ENCODE data around the gene ISOC1.

The ISOC1 gene

DNA sequence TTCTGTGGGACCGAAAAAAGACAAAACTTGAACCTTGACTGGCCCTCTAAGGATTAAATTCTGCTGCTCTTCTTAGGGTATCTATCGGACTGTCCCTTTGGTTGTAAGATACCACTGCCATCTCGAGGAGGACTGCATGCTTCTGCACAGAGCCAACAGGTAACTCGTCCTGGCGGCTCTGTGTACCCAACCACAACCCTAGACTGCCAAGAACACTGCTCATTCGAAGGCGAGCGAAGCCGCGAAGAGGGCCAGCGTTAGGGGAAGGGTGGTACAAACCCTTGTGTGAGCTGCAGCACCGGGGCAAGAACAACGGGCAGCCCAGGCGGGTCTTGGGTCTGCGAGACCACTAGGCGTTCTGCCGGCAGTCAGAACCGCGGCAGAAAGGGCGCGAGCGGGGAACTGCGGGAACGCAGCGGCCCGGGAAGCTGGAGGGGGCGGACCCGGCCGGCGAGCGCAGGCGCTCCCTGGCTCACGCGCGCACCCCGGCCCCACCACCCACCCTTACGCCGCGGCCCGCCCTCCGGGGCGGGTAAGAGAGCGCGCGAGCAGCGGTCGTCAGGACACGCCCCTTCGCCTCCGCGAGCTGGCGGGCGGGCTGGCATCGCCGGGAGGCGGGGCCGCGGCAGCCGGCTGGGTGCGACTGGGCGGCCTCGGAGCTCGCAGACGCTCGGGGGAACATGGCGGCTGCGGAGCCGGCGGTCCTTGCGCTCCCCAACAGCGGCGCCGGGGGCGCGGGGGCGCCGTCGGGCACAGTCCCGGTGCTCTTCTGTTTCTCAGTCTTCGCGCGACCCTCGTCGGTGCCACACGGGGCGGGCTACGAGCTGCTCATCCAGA, at the start of gene ISOC1:
TSS of gene ISOC1 (plus strand) at position 663 of the 837 bp plus-strand sequence. CDS start at position 681, 18 bp downstream.
- peak; percentile 25 to 94 (median 82) for DNase-seq

DNA sequence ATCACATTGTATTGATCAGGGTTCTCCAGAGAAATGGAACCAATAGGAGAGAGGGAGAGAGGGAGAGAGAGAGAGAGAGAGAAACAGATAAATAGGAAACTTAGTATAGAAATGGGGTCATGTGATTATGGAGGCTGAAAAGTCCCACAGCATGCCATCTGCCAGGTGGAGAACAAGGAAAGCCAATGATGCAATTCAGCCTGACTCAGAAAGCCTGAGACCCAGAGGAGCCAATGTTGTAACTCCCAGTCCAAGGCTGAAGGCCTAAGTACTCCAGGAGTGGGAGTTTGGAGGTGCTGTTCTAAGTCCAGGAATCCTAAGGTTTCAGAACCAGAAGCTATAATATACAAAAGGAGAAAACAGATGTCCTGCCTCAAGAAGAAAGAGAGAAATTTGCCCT, 48.4 kb upstream of the ISOC1 start:
- no peak for DNase-seq

DNA sequence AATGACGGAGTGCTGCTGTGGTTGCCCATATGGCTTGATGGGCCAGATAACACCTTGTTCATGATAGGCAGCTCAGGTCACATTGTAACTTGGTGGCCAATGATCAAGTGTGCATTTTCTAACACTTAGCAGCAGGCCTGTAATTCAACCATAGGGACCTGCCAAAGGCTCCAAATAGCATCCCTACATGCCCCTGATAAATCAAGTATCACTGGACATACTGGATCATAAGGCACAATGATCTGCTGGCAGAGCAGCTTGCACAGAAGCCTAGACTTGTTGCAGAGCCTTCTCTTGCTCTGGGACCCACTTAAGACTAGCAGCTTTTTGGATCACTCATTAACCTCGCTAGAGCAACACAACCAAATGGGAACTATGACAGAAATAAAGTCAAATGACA, 46.0 kb upstream of the ISOC1 start:
- DNase-seq, result no peak

DNA sequence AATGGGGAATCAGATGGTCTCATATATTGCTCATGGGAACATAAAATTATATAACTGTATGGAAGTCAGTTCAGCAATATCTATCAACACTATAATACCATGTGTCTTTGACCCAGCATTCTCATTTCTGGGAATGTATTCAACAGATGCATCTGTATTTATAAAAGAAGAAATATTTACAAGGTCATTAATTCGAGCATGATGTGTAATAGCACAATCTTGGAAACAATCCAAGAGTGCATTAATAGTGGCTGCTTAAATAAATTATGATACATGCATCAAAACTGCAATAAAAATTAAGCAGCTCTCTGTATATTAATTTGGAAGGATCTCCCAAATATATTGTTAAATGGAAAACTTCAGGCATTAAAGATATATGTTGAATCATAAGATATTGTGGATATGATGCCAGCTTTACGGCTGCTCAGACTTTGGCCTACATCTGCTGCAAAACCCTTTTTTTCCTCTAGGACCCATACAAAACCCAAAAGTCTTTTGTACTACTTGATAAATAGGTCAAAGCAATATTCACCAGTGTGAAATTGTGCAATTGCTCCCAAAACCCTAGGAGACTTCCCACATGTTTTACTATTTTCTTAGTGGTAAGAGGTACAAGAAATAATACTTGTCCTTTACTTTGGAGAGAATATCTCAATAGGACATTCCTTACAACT, 45.3 kb upstream of the ISOC1 start:
- no peak for DNase-seq

DNA sequence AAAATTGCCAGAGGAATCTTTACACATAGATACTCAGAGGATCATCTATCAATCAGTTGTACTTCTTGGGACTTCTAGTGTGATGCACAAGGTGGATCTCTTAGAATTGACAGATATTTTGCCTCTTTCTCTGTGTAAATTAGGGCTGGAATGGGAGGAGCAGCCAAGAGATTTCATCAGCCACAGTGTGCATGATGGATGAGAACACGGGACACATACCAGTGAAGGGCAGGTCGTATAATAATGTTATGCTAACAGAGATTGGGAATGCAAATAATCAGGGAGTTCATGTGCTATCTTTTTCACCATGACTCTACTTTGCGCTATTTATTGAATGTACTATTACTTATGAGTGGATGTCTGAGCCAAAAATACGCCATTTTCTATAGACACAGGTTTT, 43.3 kb upstream of the ISOC1 start:
- DNase-seq, result no peak

DNA sequence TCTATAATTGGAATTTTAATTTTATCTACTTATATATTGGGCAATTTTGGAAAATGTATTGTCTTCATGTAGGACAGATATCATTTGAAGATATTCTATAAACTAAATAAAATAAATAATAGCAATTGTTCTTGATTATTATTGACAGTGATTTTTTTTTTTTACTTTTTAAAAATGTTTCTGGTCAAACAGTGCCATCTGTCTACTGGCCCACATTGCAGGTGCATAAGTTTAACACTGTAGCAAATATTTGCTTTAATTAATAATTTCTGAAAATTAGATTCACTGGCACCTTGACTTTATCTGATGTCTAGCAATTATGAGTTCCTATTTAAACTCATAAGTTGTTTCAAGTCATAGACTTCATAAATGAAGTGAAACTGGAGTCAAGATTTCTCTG, 41.1 kb upstream of the ISOC1 start:
- no peak for DNase-seq

DNA sequence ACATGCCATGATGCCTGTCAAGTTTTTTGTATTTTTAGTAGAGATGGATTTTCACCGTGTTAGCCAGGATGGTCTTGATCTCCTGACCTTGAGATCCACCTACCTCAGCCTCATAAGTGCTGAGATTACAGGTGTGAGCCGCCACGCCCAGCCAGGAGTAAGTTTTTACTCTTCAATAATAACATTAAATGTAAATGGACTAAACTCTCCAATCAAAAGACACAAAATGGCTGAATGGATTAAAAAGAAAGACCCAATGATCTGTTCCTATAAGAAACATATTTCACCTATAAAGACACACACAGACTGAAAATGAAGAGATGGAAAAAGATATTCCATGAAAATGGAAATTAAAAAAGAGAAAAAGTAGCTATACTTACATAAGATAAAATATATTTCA, 37.2 kb upstream of the ISOC1 start:
- DNase-seq, result no peak

DNA sequence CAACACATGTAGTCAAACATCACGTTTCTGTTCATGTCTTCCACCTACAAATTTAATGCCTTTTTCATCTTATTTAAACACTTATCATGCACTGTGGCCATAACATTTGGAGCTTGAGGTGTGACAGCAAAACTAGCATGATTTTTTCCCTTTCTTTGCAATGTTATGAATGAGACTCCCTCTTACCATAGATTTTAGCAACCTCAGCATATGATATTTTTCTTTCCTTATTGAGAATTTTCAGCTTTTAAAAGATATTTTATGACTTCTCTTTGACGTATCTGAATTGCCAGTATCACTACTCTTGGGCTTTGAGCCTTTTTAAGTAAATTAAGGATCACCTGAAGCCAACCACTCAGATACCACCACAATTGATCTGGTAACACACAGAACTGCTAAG, 32.7 kb upstream of the ISOC1 start:
- DNase-seq, result no peak

DNA sequence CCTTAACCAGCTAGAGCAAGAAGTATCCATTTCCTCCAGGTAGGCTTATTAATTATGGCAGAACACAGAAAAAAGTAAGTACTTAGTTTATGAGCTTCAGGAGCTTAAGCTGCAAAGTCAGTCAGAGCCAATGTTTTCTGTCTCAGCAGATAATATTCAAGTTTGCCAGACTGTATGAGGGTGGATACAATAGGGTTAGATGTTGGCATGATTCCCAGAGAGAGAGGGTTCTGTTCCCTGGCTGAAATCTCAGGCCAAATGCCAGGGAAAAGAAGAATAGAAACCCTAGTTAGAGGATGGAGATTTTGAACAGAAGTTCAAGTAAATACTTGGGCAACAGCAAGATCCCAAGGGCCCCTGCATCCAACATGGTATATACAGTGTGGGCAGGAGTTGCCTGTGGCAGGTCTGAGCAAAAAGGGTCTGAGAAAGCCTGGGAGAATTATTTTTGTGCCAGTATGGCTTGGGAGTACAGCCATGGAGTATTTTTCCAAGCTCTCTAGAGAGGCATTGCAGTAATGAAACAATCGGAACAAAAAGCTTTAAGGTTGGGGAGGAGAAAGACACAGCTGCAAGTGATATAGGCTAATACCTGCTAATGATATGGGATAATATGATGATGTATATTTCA, 31.0 kb upstream of the ISOC1 start:
- peak in 16 of 56 donors; percentile 1 to 20 (median 5) for DNase-seq

DNA sequence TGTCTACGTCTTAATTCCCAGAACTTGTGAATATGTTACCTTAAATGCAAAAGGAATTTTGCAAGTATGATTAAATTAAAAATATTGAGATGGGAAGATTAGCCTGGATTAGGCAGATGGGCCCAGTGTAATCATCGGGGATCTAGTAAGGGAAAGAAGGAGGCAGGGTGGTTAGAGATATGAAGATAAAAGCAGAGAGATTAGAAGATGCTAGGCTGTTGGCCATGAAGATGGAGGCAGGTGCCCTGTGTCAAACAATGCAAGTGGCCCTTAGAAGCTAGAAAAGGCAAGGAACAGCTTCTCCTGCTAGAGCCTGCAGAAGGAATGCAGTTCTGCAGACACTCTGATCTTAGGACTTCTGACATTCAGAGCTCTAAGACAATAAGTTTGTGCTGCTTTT, 28.8 kb upstream of the ISOC1 start:
- no peak for DNase-seq

DNA sequence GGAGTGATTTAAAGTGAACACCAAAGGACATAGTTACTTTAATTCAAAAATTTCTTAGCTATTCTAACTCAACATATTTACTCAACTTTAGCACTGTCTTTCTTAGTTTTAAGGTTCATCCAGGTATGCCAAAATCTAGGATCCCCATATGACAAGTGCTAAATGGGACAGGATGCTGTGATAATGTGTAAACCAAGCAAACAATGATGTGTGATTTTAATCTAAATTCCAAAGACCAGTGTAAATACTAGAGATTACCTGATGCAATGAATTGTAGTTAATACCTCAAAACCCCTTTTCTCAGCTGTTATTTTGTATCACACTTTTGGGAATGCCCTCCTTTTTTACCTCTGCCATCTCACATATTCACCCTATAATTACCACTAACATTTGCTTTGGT, 26.8 kb upstream of the ISOC1 start:
- DNase-seq, result no peak

DNA sequence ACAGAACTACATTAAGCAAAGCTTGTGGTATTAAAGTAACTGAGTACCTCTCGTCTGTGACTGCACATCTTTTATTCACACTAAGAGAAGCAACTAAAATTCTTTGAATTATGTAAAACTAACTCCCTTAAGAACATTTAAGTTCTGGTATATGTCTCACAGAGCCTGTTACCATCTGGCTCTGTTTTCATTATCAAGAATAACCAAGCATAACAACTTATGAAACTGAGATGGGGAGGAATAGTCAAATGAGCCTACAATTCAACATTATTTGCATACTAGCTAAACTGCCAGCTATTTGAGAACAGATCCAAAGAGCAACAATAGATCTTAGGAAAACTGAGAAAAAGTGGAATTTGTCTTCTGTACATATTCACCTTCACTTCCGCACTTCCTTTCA, 25.3 kb upstream of the ISOC1 start:
- DNase-seq, result no peak

DNA sequence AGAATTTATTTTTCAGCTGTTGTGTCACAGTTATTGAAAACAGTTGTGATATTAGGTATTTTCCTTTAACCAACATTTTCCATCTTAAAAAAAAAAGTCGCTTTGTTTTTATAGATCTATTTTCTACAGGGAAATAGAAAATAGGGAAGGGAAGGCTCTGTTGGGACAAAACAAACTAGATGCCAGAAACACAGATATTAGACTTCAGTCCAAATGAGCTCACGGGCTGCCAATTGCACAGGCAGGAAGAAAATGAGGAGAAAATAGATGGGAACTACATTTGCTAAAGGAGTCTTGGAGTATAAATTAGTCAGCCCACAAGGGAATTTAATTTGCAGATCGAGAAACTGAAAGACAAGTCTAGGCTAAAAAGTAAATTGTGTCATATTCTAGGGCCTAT, 21.4 kb upstream of the ISOC1 start:
- peak in 1 of 56 donors; percentile 3 for DNase-seq

DNA sequence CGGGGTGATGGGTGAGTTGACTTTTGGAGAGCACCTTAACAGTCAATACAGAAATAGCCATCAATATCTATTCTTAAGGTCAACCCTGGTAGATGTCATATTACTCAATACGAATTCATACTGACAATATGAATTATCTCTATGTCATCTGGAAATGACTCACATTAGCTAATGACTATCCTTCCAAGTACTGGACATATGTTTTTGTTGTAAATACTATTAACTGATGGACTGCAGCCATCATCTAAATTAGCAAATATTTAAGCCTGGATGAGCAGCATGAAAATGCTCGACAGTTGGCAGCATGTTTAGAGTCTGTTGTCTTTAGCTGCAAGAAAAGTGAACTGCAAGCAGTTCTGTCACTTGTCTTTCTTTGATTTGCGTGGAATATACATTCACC, 19.6 kb upstream of the ISOC1 start:
- no peak for DNase-seq

DNA sequence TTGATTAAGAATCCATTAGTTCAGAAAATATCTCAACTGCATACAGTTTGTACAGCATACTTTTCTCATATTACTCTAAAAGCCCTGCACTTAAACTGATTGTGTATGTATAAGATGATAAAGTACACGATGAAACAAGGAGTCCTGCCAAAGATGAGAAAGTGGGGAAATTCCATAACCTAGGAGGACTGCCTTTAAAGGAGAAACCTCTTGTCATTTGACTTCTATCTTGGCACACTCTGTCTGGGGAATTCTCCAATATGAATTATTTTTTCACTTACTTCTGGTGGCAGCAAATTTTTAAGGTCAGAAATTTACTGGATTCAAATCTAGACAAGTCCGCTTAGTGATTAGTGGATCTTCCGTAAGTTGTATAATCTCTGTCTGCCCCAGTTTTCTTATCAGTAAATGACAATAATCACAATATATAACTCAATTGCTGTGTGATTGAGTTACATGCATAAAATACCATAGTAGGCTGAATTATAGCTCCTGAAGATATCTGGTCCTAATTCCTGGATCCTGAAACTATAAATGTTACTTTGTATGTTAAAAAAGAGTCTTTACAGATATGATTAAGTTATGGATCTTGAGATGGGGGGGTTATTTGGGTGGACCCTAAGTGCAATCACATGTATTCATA, 17.0 kb upstream of the ISOC1 start:
- no peak for DNase-seq

DNA sequence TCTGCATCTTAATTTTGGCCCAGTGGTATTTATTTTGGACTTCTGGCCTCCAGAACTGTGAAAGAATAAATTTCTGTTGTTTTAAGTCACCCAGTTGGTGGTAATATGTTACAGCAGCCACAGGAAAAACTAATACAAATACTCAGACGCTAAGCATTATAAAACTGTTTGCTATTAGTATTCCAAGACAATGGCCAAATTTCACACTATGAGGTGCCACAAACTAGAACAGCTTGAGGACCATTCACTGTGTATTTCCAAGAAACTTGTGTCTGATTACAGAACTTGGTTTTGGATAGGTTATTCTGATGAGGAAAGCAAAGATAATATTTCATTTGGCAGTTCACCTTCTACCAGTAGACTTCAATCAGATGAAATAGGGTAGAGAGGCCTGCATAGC, 16.3 kb upstream of the ISOC1 start:
- no peak for DNase-seq

DNA sequence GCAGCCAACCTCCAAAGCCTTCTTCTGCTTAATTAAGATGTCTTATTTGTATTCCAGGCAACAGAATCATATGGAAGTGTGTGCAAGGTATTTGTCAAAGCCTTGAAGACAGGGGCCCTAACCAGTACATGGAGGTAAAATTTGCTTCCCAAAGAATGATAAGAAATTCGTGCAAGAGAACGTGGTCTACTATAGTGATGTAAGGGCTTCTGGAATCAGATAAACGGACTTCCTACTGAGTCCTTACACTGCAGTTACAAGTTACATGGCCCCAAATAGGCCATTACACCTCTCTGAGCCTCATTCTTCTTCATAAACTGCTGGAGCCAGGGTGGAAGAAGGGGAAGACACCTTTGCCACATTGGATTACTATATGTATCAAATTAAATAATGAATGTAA, 15.9 kb upstream of the ISOC1 start:
- no peak for DNase-seq

DNA sequence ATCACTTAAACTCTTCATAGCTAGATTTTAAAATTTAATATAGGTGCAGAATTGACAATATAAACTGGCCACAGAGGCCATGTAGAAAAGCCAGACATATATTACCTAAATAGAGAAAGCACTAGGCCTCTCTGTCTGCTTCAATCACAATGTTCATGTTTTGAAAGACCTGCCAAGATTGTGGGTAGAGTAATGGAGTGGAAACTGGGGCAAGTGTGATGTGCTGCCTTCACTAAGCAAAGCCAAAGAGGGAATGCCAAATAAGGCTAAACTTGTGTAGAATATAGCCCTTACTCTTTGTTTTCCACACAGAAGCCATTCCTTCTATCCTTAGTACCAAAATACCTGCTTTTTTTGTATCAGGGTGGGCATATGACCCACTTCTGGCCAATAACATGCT, 15.1 kb upstream of the ISOC1 start:
- peak in 2 of 56 donors; percentile 5 to 18 for DNase-seq

DNA sequence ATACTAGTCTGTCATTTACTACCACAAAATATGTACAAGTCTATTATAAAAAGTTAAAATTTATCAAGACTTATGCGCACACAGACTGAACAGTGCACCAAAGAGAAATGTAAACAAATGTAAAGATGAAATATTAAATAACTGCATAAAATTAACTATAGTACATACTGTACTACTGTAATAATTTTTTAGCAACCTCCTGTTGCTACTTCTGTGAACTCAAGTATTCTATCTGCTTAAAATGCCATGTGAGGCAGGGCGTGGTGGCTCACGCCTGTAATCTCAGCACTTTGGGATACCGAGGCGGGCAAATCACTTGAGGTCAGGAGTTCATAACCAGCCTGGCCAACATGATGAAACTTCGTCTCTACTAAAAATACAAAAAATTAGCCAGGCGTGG, 13.8 kb upstream of the ISOC1 start:
- no peak for DNase-seq

DNA sequence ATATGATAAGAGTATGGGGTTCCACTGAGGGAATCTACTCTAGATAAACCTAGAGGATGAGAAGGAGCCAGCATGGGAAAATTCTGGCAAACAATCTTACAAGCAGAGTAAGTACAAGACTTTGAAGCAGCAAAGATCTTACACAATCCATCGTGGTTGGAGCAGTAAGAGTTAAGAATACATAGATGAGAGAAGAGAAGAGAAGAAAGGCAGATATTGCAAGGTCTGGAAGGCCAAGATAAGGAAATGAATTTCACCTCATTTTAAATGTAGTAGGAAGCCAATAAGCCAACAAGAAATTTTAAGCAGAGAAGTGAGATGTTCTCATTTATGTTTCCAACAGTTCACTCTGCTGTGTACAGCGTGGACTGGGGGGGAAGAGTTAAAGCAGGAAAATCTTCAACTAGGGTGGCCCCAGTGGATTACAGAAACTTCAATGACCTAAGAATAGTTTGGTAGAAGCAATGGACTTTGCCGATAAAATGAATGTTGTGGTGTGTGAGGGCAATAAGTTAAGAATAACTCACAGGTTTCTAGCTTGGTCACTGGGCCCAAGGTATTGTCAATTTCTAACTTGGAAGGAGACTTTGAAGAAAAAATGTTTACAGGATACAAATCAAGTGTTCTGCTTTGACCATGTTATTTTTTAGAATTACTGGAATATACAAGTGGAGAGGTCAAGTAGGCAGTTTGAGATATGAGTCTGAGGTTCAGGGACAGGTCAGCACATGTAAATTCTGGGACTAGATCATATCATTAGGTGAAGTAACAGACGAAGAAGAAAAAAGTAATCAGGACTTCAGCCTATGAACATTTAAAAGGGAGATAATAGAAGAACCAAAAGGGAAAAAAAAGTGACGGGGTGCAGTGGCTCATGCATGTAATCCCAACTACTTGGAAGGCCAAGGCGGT, 12.1 kb upstream of the ISOC1 start:
- DNase-seq, result no peak

Data from amygdala (tissue), 56 donors.